ENCODE data around the gene GSE1.

- TF ChIP-seq, protein P1, sequence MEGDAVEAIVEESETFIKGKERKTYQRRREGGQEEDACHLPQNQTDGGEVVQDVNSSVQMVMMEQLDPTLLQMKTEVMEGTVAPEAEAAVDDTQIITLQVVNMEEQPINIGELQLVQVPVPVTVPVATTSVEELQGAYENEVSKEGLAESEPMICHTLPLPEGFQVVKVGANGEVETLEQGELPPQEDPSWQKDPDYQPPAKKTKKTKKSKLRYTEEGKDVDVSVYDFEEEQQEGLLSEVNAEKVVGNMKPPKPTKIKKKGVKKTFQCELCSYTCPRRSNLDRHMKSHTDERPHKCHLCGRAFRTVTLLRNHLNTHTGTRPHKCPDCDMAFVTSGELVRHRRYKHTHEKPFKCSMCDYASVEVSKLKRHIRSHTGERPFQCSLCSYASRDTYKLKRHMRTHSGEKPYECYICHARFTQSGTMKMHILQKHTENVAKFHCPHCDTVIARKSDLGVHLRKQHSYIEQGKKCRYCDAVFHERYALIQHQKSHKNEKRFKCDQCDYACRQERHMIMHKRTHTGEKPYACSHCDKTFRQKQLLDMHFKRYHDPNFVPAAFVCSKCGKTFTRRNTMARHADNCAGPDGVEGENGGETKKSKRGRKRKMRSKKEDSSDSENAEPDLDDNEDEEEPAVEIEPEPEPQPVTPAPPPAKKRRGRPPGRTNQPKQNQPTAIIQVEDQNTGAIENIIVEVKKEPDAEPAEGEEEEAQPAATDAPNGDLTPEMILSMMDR (IDR thresholded peaks at IDR 0.05; ENCODE audit: insufficient read depth, low read length) = no peak
- no peak; the same call in 1 of the 2 replicates for TF ChIP-seq POLR2AphosphoS5 (IDR thresholded peaks at IDR 0.05; ENCODE audit: low read depth)
Measured at GRCh38 chr16:85667261-85667660, 54.1 kb downstream of the GSE1 start.

All from HL-60 (cell line).